ENCODE results near the gene IRAK1BP1. TPM values are rescaled to one million over a fixed set of nuclear protein-coding genes. Genes with fewer than 3 reads are reported as not detected.
"Not testable (repeated sequence)": the region's sequence is repeated elsewhere in the genome, so short reads cannot be mapped to it uniquely, and the experiment has no call there.

Gene IRAK1BP1
- total RNA-seq, 1 donor from 2014 or later = 5.2 TPM

- no peak overlapping the region for H3K27ac Mint-ChIP-seq (ENCODE audit: unreplicated experiment)
- H3K36me3 Mint-ChIP-seq (ENCODE audit: low read depth, unreplicated experiment) = peaks cover 19% of the 10 kb centered on the region
- H3K4me1 Mint-ChIP-seq (ENCODE audit: unreplicated experiment) = no peaks in the 10 kb centered on the region
- no peak for TF ChIP-seq CTCF (IDR thresholded peaks at IDR 0.05; ENCODE audit: unreplicated experiment)
- no peak overlapping the region for H3K4me3 Mint-ChIP-seq (ENCODE audit: unreplicated experiment)
- H3K9me3 Mint-ChIP-seq (ENCODE audit: unreplicated experiment) = no peaks in the 10 kb centered on the region
- H3K27me3 Mint-ChIP-seq (ENCODE audit: unreplicated experiment) = no peaks in the 10 kb centered on the region
- DNase-seq (ENCODE audit: low spot score) = no peak
Observed at GRCh38 chr6:78875505-78875904, 8.2 kb downstream of the IRAK1BP1 start.

GRCh38 chr6:78883651-78884050, 16.3 kb downstream of the IRAK1BP1 start:
- Mint-ChIP-seq H3K27me3 (ENCODE audit: unreplicated experiment) (no peaks in the 10 kb centered on the region), H3K4me1 (ENCODE audit: unreplicated experiment) (no peaks in the 10 kb centered on the region), H3K36me3 (ENCODE audit: low read depth, unreplicated experiment) (peaks cover 9% of the 10 kb centered on the region), H3K9me3 (ENCODE audit: unreplicated experiment) (no peaks in the 10 kb centered on the region), H3K4me3 (ENCODE audit: unreplicated experiment) (no peak overlapping the region), H3K27ac (ENCODE audit: unreplicated experiment) (no peak overlapping the region)
- TF ChIP-seq CTCF (IDR thresholded peaks at IDR 0.05; ENCODE audit: unreplicated experiment) = no peak
- no peak for DNase-seq (ENCODE audit: low spot score)

- not testable (repeated sequence) for H3K4me1 Mint-ChIP-seq (ENCODE audit: unreplicated experiment); H3K27me3 Mint-ChIP-seq (ENCODE audit: unreplicated experiment); H3K36me3 Mint-ChIP-seq (ENCODE audit: low read depth, unreplicated experiment); H3K27ac Mint-ChIP-seq (ENCODE audit: unreplicated experiment); H3K4me3 Mint-ChIP-seq (ENCODE audit: unreplicated experiment); DNase-seq (ENCODE audit: low spot score); H3K9me3 Mint-ChIP-seq (ENCODE audit: unreplicated experiment)
Observed at GRCh38 chr6:78889901-78890300, 22.6 kb downstream of the IRAK1BP1 start.

- TF ChIP-seq CTCF (IDR thresholded peaks at IDR 0.05; ENCODE audit: unreplicated experiment) = no peak
- Mint-ChIP-seq H3K9me3 (ENCODE audit: unreplicated experiment) (no peaks in the 10 kb centered on the region), H3K27ac (ENCODE audit: unreplicated experiment) (no peak overlapping the region), H3K36me3 (ENCODE audit: low read depth, unreplicated experiment) (no peaks in the 10 kb centered on the region), H3K4me3 (ENCODE audit: unreplicated experiment) (no peak overlapping the region), H3K4me1 (ENCODE audit: unreplicated experiment) (no peaks in the 10 kb centered on the region), H3K27me3 (ENCODE audit: unreplicated experiment) (no peaks in the 10 kb centered on the region)
- no peak for DNase-seq (ENCODE audit: low spot score)
Observed at GRCh38 chr6:78896227-78896626, 28.9 kb downstream of the IRAK1BP1 start.

GRCh38 chr6:78908621-78909020, 41.3 kb downstream of the IRAK1BP1 start:
- Mint-ChIP-seq H3K4me3 (ENCODE audit: unreplicated experiment) (no peak overlapping the region), H3K27me3 (ENCODE audit: unreplicated experiment) (peaks cover 3% of the 10 kb centered on the region), H3K9me3 (ENCODE audit: unreplicated experiment) (no peaks in the 10 kb centered on the region), H3K36me3 (ENCODE audit: low read depth, unreplicated experiment) (no peaks in the 10 kb centered on the region), H3K4me1 (ENCODE audit: unreplicated experiment) (peaks cover 26% of the 10 kb centered on the region), H3K27ac (ENCODE audit: unreplicated experiment) (no peak overlapping the region)
- TF ChIP-seq CTCF (IDR thresholded peaks at IDR 0.05; ENCODE audit: unreplicated experiment) = no peak
- DNase-seq (ENCODE audit: low spot score) = no peak

GRCh38 chr6:78909391-78909790, 42.0 kb downstream of the IRAK1BP1 start:
- peaks cover 26% of the 10 kb centered on the region for H3K4me1 Mint-ChIP-seq (ENCODE audit: unreplicated experiment)
- H3K4me3 Mint-ChIP-seq (ENCODE audit: unreplicated experiment) = no peak overlapping the region
- no peaks in the 10 kb centered on the region for H3K9me3 Mint-ChIP-seq (ENCODE audit: unreplicated experiment)
- no peak for TF ChIP-seq CTCF (IDR thresholded peaks at IDR 0.05; ENCODE audit: unreplicated experiment)
- DNase-seq (ENCODE audit: low spot score) = no peak
- peaks cover 3% of the 10 kb centered on the region for H3K27me3 Mint-ChIP-seq (ENCODE audit: unreplicated experiment)
- H3K27ac Mint-ChIP-seq (ENCODE audit: unreplicated experiment) = no peak overlapping the region
- H3K36me3 Mint-ChIP-seq (ENCODE audit: low read depth, unreplicated experiment) = no peaks in the 10 kb centered on the region
